Choroid plexus epithelial cell (primary cell): ENCODE results near the gene UTRN.

Experiments
- DNase-seq: peaks from one replicate; pipeline ENCODE4 v3.0.0-alpha.2; 2010; ENCODE audit warnings: low read depth
- H3K4me3 ChIP-seq: 2 replicates; pipeline ENCODE4 v1.5.1; 2011; ENCODE audit warnings: low read depth, mild to moderate bottlenecking, control low read depth, low read length, moderate library complexity
- TF ChIP-seq, protein P1 (sequence below): conservative IDR thresholded peaks from 2 replicates; pipeline ENCODE4 v1.5.1; 2011; ENCODE audit warnings: low read depth, mild to moderate bottlenecking, control low read depth, inconsistent platforms, low read length, moderate library complexity

Gene UTRN

DNA sequence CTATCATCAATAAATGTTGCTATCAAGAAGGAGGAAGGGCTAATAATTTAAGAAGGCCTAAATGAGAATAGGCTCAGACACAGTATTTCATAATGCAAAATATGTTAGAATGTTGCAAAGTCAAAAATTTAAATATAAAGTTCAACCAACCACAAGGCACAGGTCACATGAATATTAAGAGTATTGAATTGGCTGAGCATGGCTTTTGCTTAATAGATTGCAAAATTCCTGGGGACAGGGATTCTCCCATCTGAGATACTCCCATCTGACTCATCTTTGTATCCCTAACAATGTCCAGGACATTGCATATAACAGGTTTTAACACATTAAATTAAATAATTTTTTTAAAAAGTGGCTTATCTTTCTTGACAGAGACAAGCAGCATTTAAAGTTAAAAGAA lies 32.9 kb upstream of the UTRN start:
- no peak for DNase-seq
- H3K4me3 ChIP-seq, result no peak overlapping the region
- TF ChIP-seq, protein P1, sequence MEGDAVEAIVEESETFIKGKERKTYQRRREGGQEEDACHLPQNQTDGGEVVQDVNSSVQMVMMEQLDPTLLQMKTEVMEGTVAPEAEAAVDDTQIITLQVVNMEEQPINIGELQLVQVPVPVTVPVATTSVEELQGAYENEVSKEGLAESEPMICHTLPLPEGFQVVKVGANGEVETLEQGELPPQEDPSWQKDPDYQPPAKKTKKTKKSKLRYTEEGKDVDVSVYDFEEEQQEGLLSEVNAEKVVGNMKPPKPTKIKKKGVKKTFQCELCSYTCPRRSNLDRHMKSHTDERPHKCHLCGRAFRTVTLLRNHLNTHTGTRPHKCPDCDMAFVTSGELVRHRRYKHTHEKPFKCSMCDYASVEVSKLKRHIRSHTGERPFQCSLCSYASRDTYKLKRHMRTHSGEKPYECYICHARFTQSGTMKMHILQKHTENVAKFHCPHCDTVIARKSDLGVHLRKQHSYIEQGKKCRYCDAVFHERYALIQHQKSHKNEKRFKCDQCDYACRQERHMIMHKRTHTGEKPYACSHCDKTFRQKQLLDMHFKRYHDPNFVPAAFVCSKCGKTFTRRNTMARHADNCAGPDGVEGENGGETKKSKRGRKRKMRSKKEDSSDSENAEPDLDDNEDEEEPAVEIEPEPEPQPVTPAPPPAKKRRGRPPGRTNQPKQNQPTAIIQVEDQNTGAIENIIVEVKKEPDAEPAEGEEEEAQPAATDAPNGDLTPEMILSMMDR, result no peak

DNA sequence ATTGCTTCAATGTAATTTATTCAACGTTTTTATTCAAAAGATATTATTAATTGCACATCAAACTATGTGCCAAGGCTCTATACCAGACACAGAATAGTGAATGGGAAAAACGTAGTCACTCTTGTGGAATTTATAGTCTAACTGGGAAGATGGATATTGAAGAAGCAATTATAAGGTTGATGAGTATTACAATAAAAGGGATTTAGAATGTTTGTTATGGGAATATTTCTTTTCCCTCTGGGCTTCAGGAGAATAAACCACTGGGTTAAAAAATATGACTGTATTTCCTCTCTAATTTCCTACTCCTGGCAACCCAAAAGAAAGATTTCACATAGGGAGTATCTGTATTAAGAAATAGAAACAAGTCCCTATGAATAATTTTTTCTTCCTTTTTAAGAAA lies 25.1 kb upstream of the UTRN start:
- TF ChIP-seq, protein P1, result no peak
- DNase-seq, result no peak
- no peak overlapping the region for H3K4me3 ChIP-seq

DNA sequence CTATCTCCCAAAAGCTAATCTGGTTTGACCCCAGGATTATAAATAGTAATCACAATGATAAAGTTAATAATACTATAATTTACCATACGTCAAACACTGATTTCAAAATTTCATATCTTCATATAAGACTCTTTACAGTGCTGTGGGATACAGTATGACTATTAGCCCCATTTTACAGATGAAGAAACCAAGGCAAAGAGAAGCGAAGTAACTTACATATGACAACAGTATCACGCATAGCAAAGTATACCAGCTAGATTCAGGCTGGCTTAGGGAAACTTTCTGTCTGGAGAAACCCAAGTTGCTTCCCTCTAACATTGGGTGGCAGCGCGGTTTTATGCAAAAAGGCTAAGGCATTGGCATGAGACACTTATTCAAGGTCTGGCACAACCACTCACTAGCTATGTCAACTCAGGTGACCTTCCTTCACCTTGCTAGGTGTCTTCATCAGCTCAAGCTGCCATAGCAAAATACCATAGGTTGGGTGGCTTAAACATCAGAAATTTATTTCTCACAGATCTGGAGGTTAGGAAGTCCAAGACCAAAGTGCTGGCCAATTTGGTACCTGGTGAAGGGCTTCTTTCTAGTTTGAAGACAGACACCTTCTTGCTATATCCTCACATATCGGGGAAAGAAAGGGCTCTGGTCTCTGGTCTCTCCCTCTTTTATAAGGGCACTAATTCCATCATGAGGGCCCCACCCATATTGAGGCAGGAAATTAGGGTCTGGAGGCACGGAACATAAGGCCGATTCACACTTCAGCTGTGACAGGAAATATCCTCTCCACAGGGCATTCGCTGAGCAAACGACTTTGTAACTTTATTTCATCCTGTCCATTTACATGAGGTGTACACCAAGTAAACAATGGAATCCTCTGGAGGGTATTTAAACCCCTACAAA lies 22.4 kb upstream of the UTRN start:
- TF ChIP-seq, protein P1, result no peak
- no peak for DNase-seq
- no peak overlapping the region for H3K4me3 ChIP-seq

GRCh38 chr6:144263786-144264185 lies 21.3 kb upstream of the UTRN start:
- DNase-seq, result peak; percentile 33
- TF ChIP-seq, protein P1, result no peak
- no peak overlapping the region for H3K4me3 ChIP-seq

DNA sequence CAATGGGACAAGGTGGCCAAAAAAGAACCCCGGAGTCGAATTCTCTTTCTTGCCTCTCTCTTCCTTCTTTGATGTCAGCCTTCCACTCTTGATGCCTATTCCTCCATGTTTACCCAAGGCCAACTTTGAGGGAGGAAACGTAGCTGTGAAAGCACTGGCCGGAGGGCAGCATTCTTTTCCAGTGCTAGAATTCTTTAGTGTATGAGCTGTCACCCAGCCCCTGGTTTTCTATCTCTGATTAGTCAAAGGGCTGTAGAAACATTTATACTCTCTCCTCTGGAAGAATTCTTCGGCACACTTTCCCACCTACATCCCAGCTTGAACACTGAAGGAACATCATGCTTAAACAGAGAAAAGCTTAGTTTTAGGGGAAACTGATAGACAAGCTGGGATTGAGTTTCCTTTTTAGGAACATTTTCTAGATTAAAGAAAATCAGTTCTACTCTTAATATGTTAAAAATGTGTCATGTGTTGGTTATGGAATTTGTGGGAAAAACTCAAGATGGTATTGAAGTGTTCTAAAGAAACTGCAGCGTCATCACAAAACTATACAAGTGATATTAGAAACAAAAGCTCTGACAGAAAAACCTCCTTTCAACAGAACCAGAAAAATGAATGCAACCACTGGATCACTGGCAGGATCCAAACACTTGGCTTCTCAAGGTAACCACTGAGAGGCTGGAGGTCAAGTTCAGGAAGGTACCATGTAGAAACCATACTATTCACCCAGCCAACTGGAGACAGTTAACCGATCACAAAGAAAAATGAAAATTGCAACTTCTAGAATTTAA lies 20.7 kb upstream of the UTRN start:
- TF ChIP-seq, protein P1, result no peak
- no peak overlapping the region for H3K4me3 ChIP-seq
- peak; percentile 94 for DNase-seq

DNA sequence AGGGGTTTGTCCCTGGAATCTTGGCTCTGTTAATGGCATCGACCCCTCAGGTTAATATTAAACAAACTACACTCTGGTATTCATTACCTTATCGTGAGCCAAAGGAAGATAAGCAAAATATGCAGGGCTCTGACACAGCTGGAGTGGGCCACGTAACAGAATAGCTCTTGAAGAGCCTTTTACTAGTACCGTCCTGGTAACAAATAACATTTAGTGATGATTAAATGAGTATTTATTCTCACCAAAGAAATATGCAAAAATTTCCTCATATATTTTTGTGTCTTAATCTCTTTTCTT lies 20.1 kb upstream of the UTRN start:
- peak; percentile 68 for DNase-seq
- H3K4me3 ChIP-seq, result no peak overlapping the region
- TF ChIP-seq, protein P1, result no peak
